H1 (cell line): ENCODE data around the gene CTNNA3. TPM values are rescaled to one million over a fixed set of nuclear protein-coding genes. Genes with fewer than 3 reads are reported as not detected.

Experiments
- CTCF ChIA-PET: fragments of 300-600 bp; sonication (Branson Sonifier 250); formaldehyde crosslinking; loops from one replicate; lab custom pipeline; 2021; ENCODE audit not compliant: partially characterized antibody; lab: Charles Lee
- POLR2A ChIA-PET: fragments of 300-600 bp; sonication (Branson Sonifier 250); formaldehyde crosslinking; loops from one replicate; lab custom pipeline; 2021; ENCODE audit warnings: inconsistent platforms; ENCODE audit not compliant: partially characterized antibody; lab: Charles Lee
- DNase-seq, 2 experiments: peaks; one replicate each; pipeline versions ENCODE4 v3.0.0 to v3.0.0-alpha.2; 2010 to 2022; ENCODE audit warnings: low spot score in 2 of 2, low read depth in 1 of 2, mixed read lengths in 1 of 2
- FAIRE-seq: peaks from 2 replicates; lab custom pipeline; 2011; peaks lifted over from hg19 to GRCh38; lab: Jason Lieb, UNC
- H2AFZ ChIP-seq: 2 replicates; pipeline ENCODE4 v1.8.1; 2012; ENCODE audit warnings: low read length, inconsistent platforms
- H2AK5ac ChIP-seq: 2 replicates; pipeline ENCODE4 v1.6.1; 2013; ENCODE audit warnings: low read depth, low read length
- H2BK120ac ChIP-seq: replicated peaks from 2 replicates; pipeline ENCODE3; 2013; ENCODE audit warnings: low read depth, low read length, inconsistent platforms
- H2BK12ac ChIP-seq: 2 replicates; pipeline ENCODE4 v1.6.1; 2013; ENCODE audit warnings: low read depth, low read length
- H2BK15ac ChIP-seq: 2 replicates; pipeline ENCODE4 v1.6.1; 2013; ENCODE audit warnings: low read length
- H2BK20ac ChIP-seq: 2 replicates; pipeline ENCODE4 v1.6.1; 2013; ENCODE audit warnings: low read length
- H2BK5ac ChIP-seq: 2 replicates; pipeline ENCODE4 v1.6.1; 2013; ENCODE audit warnings: low read depth, low read length
- H3K14ac ChIP-seq: 2 replicates; pipeline ENCODE4 v1.6.1; 2013; ENCODE audit warnings: inconsistent platforms; ENCODE audit not compliant: insufficient read length
- H3K18ac ChIP-seq: 2 replicates; pipeline ENCODE4 v1.6.1; 2013; ENCODE audit warnings: low read length; ENCODE audit errors: extremely low read depth
- H3K23ac ChIP-seq: 2 replicates; pipeline ENCODE4 v1.6.1; 2013; ENCODE audit warnings: inconsistent platforms; ENCODE audit not compliant: insufficient read length
- H3K23me2 ChIP-seq: 2 replicates; pipeline ENCODE4 v1.6.1; 2013; ENCODE audit warnings: low read depth, low read length
- H3K27ac ChIP-seq: 2 replicates; pipeline ENCODE4 v1.6.1; 2011; ENCODE audit warnings: low read depth, low read length, inconsistent platforms
- H3K27me3 ChIP-seq, 4 experiments: replicated peaks in 1 of 4; 1 replicate in 1 of 4; 2 replicates in 3 of 4; pipeline versions ENCODE4 v1.6.1 to v1.8.1; 2011 to 2013; ENCODE audit warnings: low read length in 3 of 4, mild to moderate bottlenecking in 3 of 4, inconsistent platforms in 2 of 4, mixed read lengths in 2 of 4, moderate library complexity in 1 of 4; ENCODE audit not compliant: control insufficient read depth in 3 of 4, insufficient read depth in 3 of 4; ENCODE audit errors: extremely low read depth in 1 of 4
- H3K36me3 ChIP-seq, 4 experiments: 2 replicates each; pipeline versions ENCODE4 v1.6.1 to v1.8.1; 2011 to 2013; ENCODE audit warnings: mild to moderate bottlenecking in 4 of 4, low read length in 3 of 4, moderate library complexity in 2 of 4, control low read depth in 1 of 4, inconsistent platforms in 1 of 4; ENCODE audit not compliant: insufficient read depth in 4 of 4, control insufficient read depth in 2 of 4
- H3K4ac ChIP-seq: replicated peaks from 2 replicates; pipeline ENCODE3; 2013; ENCODE audit warnings: low read length, low read depth, mixed read lengths, inconsistent platforms; ENCODE audit not compliant: insufficient read length
- H3K4me1 ChIP-seq, 4 experiments: replicated peaks in 1 of 4; 1 replicate in 1 of 4; 2 replicates in 3 of 4; pipeline versions ENCODE4 v1.6.1 to v1.8.1; 2011 to 2013; ENCODE audit warnings: low read length in 3 of 4, inconsistent platforms in 2 of 4, mixed read lengths in 1 of 4; ENCODE audit not compliant: insufficient read depth in 4 of 4, control insufficient read depth in 3 of 4
- H3K4me2 ChIP-seq, 2 experiments: 2 replicates each; pipeline versions ENCODE4 v1.6.1 to v1.8.1; 2011 to 2013; ENCODE audit warnings: low read depth in 2 of 2, low read length in 2 of 2, control low read depth in 1 of 2, inconsistent platforms in 1 of 2, mild to moderate bottlenecking in 1 of 2; ENCODE audit not compliant: insufficient read depth in 1 of 2
- H3K4me3 ChIP-seq, 4 experiments: fragments of 200-600, 300-600 bp in 1 of 4; sonication (generic), shearing (Covaris generic), sonication (Bioruptor Twin) in 1 of 4; 2 replicates each; pipeline versions ENCODE4 v1.5.1 to v1.8.1; 2011 to 2016; ENCODE audit warnings: low read length in 4 of 4, low read depth in 3 of 4, control low read depth in 2 of 4, inconsistent platforms in 2 of 4, mild to moderate bottlenecking in 2 of 4, mixed read lengths in 1 of 4, moderate library complexity in 1 of 4; ENCODE audit not compliant: insufficient read depth in 2 of 4; ENCODE audit errors: extremely low read depth in 1 of 4
- H3K56ac ChIP-seq: replicated peaks from 2 replicates; pipeline ENCODE3; 2013; ENCODE audit warnings: low read depth, mild to moderate bottlenecking, mixed read lengths, low read length, inconsistent platforms; ENCODE audit not compliant: insufficient read length
- H3K79me1 ChIP-seq: 2 replicates; pipeline ENCODE4 v1.6.1; 2013; ENCODE audit warnings: low read depth, low read length, control low read depth
- H3K79me2 ChIP-seq, 2 experiments: 2 replicates each; pipeline versions ENCODE4 v1.6.1 to v1.8.1; 2012 to 2013; ENCODE audit warnings: low read length in 2 of 2, mild to moderate bottlenecking in 2 of 2, inconsistent platforms in 1 of 2; ENCODE audit not compliant: insufficient read depth in 2 of 2, control insufficient read depth in 1 of 2
- H3K9ac ChIP-seq, 4 experiments: replicated peaks in 1 of 4; 1 replicate in 1 of 4; 2 replicates in 3 of 4; pipeline versions ENCODE4 v1.6.1 to v1.8.1; 2011 to 2013; ENCODE audit warnings: low read depth in 3 of 4, low read length in 3 of 4, control low read depth in 2 of 4, mild to moderate bottlenecking in 2 of 4, moderate library complexity in 2 of 4, inconsistent platforms in 1 of 4; ENCODE audit errors: extremely low read depth in 1 of 4
- H3K9me3 ChIP-seq, 2 experiments: 2 replicates each; pipeline versions ENCODE4 v1.6.1 to v1.8.1; 2012 to 2013; ENCODE audit warnings: mild to moderate bottlenecking in 2 of 2, moderate library complexity in 2 of 2, control low read depth in 1 of 2, inconsistent platforms in 1 of 2, low read depth in 1 of 2, low read length in 1 of 2, mixed read lengths in 1 of 2; ENCODE audit not compliant: insufficient read depth in 2 of 2
- H4K20me1 ChIP-seq, 2 experiments: replicated peaks in 1 of 2; 2 replicates each; pipeline versions ENCODE3 to v1.8.1; 2011 to 2013; ENCODE audit warnings: inconsistent platforms in 2 of 2, low read length in 2 of 2, mild to moderate bottlenecking in 1 of 2; ENCODE audit not compliant: insufficient read depth in 2 of 2, control insufficient read depth in 1 of 2
- H4K5ac ChIP-seq: 2 replicates; pipeline ENCODE4 v1.6.1; 2013; ENCODE audit warnings: low read length, low read depth, mixed read lengths, inconsistent platforms; ENCODE audit not compliant: insufficient read length
- H4K8ac ChIP-seq: 2 replicates; pipeline ENCODE4 v1.8.0; 2013; ENCODE audit warnings: mild to moderate bottlenecking, moderate library complexity, low read length, inconsistent platforms; ENCODE audit not compliant: insufficient read depth; ENCODE audit errors: extremely low read depth
- H4K91ac ChIP-seq: replicated peaks from 2 replicates; pipeline ENCODE3; 2013; ENCODE audit warnings: low read length, mixed read lengths, inconsistent platforms; ENCODE audit not compliant: insufficient read length
- CHD1 ChIP-seq: IDR thresholded peaks from 2 replicates; pipeline ENCODE4 v1.6.1; 2012; ENCODE audit warnings: low read depth, low read length, improper control_type of control experiment
- CREB1 ChIP-seq: IDR thresholded peaks from 2 replicates; pipeline ENCODE4 v1.6.1; 2012; ENCODE audit warnings: inconsistent platforms
- CTBP2 ChIP-seq: IDR thresholded peaks from 2 replicates; pipeline ENCODE4 v1.7.0; 2011; ENCODE audit warnings: borderline replicate concordance, mild to moderate bottlenecking, moderate library complexity, mixed read lengths, low read length; ENCODE audit not compliant: insufficient read depth, insufficient read length
- EP300 ChIP-seq, 2 experiments: IDR thresholded peaks; 1 replicate in 1 of 2; 2 replicates in 1 of 2; pipeline ENCODE4 v1.6.1; 2011 to 2012; ENCODE audit warnings: low read depth in 2 of 2, low read length in 2 of 2, mild to moderate bottlenecking in 2 of 2, borderline replicate concordance in 1 of 2, inconsistent platforms in 1 of 2, moderate library complexity in 1 of 2
- GTF2F1 ChIP-seq: IDR thresholded peaks from 2 replicates; pipeline ENCODE4 v1.6.1; 2012; ENCODE audit warnings: low read depth, low read length, improper control_type of control experiment, borderline replicate concordance
- KDM4A ChIP-seq: IDR thresholded peaks from one replicate; pipeline ENCODE4 v1.7.1; 2012; ENCODE audit warnings: low read depth, mild to moderate bottlenecking, moderate library complexity, low read length, inconsistent platforms; ENCODE audit not compliant: severe bottlenecking
- KDM5A ChIP-seq: fragments of 200-600 bp; IDR thresholded peaks from 2 replicates; pipeline ENCODE4 v1.7.1; 2012; ENCODE audit warnings: mild to moderate bottlenecking, low read length, inconsistent platforms, mixed read lengths
- NRF1 ChIP-seq: IDR thresholded peaks from 2 replicates; pipeline ENCODE4 v1.6.1; 2011; ENCODE audit warnings: mild to moderate bottlenecking, low read depth, low read length, improper control_type of control experiment
- POLR2A ChIP-seq, 2 experiments: IDR thresholded peaks; 1 replicate in 1 of 2; 2 replicates in 1 of 2; pipeline ENCODE4 v1.6.1; 2011; ENCODE audit warnings: low read depth in 2 of 2, low read length in 2 of 2, mild to moderate bottlenecking in 2 of 2; ENCODE audit errors: control extremely low read depth in 1 of 2
- POLR2AphosphoS5 ChIP-seq: IDR thresholded peaks from 2 replicates; pipeline ENCODE4 v1.6.1; 2011; ENCODE audit warnings: low read depth, low read length
- RBBP5 ChIP-seq: IDR thresholded peaks from 2 replicates; pipeline ENCODE4 v1.7.1; 2012; ENCODE audit warnings: low read depth, mild to moderate bottlenecking, inconsistent platforms, low read length, moderate library complexity, borderline replicate concordance
- SP2 ChIP-seq: IDR thresholded peaks from 2 replicates; pipeline ENCODE4 v1.6.1; 2012; ENCODE audit warnings: mild to moderate bottlenecking, low read length, inconsistent platforms
- SUZ12 ChIP-seq: fragments of 200-600 bp; sonication (generic); IDR thresholded peaks from 2 replicates; pipeline ENCODE4 v1.6.1; 2012; ENCODE audit warnings: mild to moderate bottlenecking, inconsistent platforms, low read length, moderate library complexity, mixed read lengths
- TAF7 ChIP-seq: optimal IDR thresholded peaks from 2 replicates; pipeline ENCODE3; 2011; ENCODE audit warnings: low read depth, mild to moderate bottlenecking, inconsistent platforms, low read length, moderate library complexity, borderline replicate concordance
- TEAD4 ChIP-seq: IDR thresholded peaks from 2 replicates; pipeline ENCODE4 v1.6.1; 2012; ENCODE audit warnings: low read depth, low read length, inconsistent platforms, mixed read lengths
- ZNF274 ChIP-seq: IDR thresholded peaks from 2 replicates; pipeline ENCODE4 v1.7.0; 2012; ENCODE audit warnings: low read length, borderline replicate concordance; ENCODE audit errors: extremely low read depth
- WGBS, 2 experiments: shearing (Covaris generic) in 1 of 2; methylation state at CpG; one replicate each; pipeline versions ENCODE4 v1.1.6 to v1.1.7; 2013 to 2015; ENCODE audit warnings: low lambda C conversion rate in 2 of 2, mixed read lengths in 2 of 2, inconsistent platforms in 1 of 2, low coverage in 1 of 2, missing lambda C conversion rate in 1 of 2; ENCODE audit not compliant: insufficient replicate concordance in 2 of 2, insufficient coverage in 1 of 2, insufficient read length in 1 of 2; ENCODE audit errors: extremely low coverage in 1 of 2, missing lambda C conversion rate in 1 of 2; 5-methylcytosine and 5-hydroxymethylcytosine counted together
- polyA plus RNA-seq, 7 experiments: library from polyadenylated mRNA; depleted of rRNA in 3 of 7; stranded (reverse) in 5 of 7; unstranded in 2 of 7; fragments of >200 nt in 5 of 7; fragments of 200-250 nt in 2 of 7; gene quantifications; 1 replicate in 5 of 7; 2 replicates in 1 of 7; 4 replicates in 1 of 7; pipeline versions ENCODE4 v1.2.1 to v1.2.3, GENCODE V29; 2011 to 2013; ENCODE audit warnings: missing spikeins in 2 of 7, mixed read lengths in 2 of 7
- total RNA-seq: library from RNA; stranded (reverse); fragmentation: NEBNext Ultra II Directional; extraction: Animal tissue kit (Norgen Biotek cat#: 25700); gene quantifications from 2 replicates; pipeline ENCODE4 v1.2.1, GENCODE V29; 2021

The CTNNA3 gene
- total and polyA plus RNA-seq, 2 of the 8 experiments (the other 6 are each of a cell fraction or from before 2014, with no cell fraction given) = 1.3 to 1.5 TPM

DNA sequence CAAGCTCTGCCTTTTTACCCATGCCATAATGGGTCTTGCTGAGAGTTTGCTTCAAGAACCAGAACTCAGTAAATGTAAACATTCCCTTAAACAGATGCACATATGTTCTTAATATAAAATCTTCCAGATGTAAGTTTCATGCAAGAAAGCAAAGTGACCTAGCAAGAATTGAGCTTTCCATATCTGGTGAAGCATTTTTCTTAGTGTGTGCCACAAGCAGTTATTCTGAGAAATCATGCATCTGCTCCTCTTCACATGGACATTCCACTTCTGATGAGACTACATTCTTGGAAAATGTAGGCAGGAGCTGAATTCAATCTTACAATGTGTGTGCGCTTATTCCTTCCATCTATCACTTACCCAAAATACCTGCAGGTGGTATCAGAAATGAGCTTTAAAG lies 997.9 kb downstream of the CTNNA3 start:
- no peak overlapping the region for H3K23ac ChIP-seq
- no peak overlapping the region for H2BK12ac ChIP-seq
- FAIRE-seq (no peak), DNase-seq (no peak)
- no peaks in the 10 kb centered on the region for H3K4me1 ChIP-seq
- no peak overlapping the region for H3K14ac ChIP-seq
- CTCF ChIA-PET = interaction anchor here (0.8 to 0.9 kb wide), 2 partner anchors 14 to 613 kb away, joined by 3 read pairs; no protein-coding TSS in a partner anchor
- H3K79me1 ChIP-seq = no peaks in the 10 kb centered on the region
- no peak overlapping the region for H2AK5ac ChIP-seq
- H2BK15ac ChIP-seq = no peak overlapping the region
- no peaks in the 10 kb centered on the region for H3K36me3 ChIP-seq
- H3K9me3 ChIP-seq = no peaks in the 10 kb centered on the region
- no peak overlapping the region for H3K4me2 ChIP-seq
- TF ChIP-seq EP300 (IDR thresholded peaks at IDR 0.05; ENCODE audit: borderline replicate concordance in 1 of 2, low read depth in 2 of 2, low read length in 2 of 2) = no peak
- no peak for TF ChIP-seq GTF2F1
- TF ChIP-seq POLR2AphosphoS5 = no peak
- no peak for TF ChIP-seq KDM5A
- no peak for TF ChIP-seq SUZ12
- no peak for TF ChIP-seq POLR2A (IDR thresholded peaks at IDR 0.05; ENCODE audit: control extremely low read depth in 1 of 2, low read depth in 2 of 2, low read length in 2 of 2)
- TF ChIP-seq RBBP5 = no peak
- TF ChIP-seq NRF1 = no peak
- no peak for TF ChIP-seq TAF7
- no peak for TF ChIP-seq CREB1
- no peak for TF ChIP-seq TEAD4
- no peak for TF ChIP-seq CHD1
- TF ChIP-seq CTBP2 = no peak
- TF ChIP-seq SP2 = no peak
- TF ChIP-seq ZNF274 = no peak
- no peak for TF ChIP-seq KDM4A
- TF ChIP-seq, all 59 proteins: peak for 0
- Histone ChIP-seq H3K56ac (no peak overlapping the region), H3K27ac (no peak overlapping the region), H3K27me3 (no peaks in the 10 kb centered on the region), H3K79me2 (no peaks in the 10 kb centered on the region), H2BK20ac (no peak overlapping the region), H4K5ac (no peak overlapping the region), H2BK5ac (no peak overlapping the region), H2BK120ac (no peak overlapping the region), H3K18ac (no peak overlapping the region), H2AFZ (no peak overlapping the region), H3K4ac (no peak overlapping the region), H3K4me3 (no peak overlapping the region), H4K91ac (no peak overlapping the region), H4K8ac (no peak overlapping the region), H3K9ac (no peak overlapping the region), H3K23me2 (no peaks in the 10 kb centered on the region), H4K20me1 (no peaks in the 10 kb centered on the region)
- POLR2A ChIA-PET = no interaction called here
- 88% methylated on average over 1 of the region's 1 CpG; no CpG with 5 or more reads in 1 of the 2 experiments for WGBS, 2 experiments
